ENCODE measurements around the gene FPGS.

- TF ChIP-seq CTCF (IDR thresholded peaks at IDR 0.05; ENCODE audit: low read length), result no peak
- no peak for TF ChIP-seq EZH2 (IDR thresholded peaks at IDR 0.05; ENCODE audit: borderline replicate concordance, low read length)
Observed at GRCh38 chr9:127754099-127755060, 48.3 kb upstream of the FPGS start.
